Ovary (tissue), 3 donors: ENCODE results near the gene USP9X.
"Not testable (repeated sequence)": the region's sequence is repeated elsewhere in the genome, so short reads cannot be mapped to it uniquely, and the experiment has no call there.

ENCODE experiments used
- EP300 ChIP-seq: sonication (generic); formaldehyde crosslinking; IDR thresholded peaks from one replicate; pipeline ENCODE4 v1.6.1; 2017; ENCODE audit warnings: antibody characterized with exemption
- POLR2A ChIP-seq: fragments of 450-650 bp; IDR thresholded peaks from one replicate; pipeline ENCODE4 v1.6.1; 2017; ENCODE audit warnings: antibody characterized with exemption, mild to moderate bottlenecking, moderate library complexity
- TF ChIP-seq, protein P1 (sequence below), 3 donors: fragments of 450-650 bp in 2 of 3; fragments of 200-600 bp in 1 of 3; IDR thresholded peaks; one replicate each; pipeline versions ENCODE4 v1.5.1 to v1.8.0; 2016 to 2022; ENCODE audit warnings: antibody characterized with exemption in 3 of 3, mild to moderate bottlenecking in 1 of 3
- donor health status: DM: no; HTN: no; CAD: no.

- TF ChIP-seq, protein P1, sequence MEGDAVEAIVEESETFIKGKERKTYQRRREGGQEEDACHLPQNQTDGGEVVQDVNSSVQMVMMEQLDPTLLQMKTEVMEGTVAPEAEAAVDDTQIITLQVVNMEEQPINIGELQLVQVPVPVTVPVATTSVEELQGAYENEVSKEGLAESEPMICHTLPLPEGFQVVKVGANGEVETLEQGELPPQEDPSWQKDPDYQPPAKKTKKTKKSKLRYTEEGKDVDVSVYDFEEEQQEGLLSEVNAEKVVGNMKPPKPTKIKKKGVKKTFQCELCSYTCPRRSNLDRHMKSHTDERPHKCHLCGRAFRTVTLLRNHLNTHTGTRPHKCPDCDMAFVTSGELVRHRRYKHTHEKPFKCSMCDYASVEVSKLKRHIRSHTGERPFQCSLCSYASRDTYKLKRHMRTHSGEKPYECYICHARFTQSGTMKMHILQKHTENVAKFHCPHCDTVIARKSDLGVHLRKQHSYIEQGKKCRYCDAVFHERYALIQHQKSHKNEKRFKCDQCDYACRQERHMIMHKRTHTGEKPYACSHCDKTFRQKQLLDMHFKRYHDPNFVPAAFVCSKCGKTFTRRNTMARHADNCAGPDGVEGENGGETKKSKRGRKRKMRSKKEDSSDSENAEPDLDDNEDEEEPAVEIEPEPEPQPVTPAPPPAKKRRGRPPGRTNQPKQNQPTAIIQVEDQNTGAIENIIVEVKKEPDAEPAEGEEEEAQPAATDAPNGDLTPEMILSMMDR (IDR thresholded peaks at IDR 0.05) = not testable (repeated sequence)
- not testable (repeated sequence) for TF ChIP-seq POLR2A, EP300
Measured at GRCh38 chrX:41285928-41286327, 200.7 kb downstream of the USP9X start.
